Sciatic nerve (tissue), 1 donor: Measurements from ENCODE around the gene NEK8. TPM values are rescaled to one million over a fixed set of nuclear protein-coding genes. Genes with fewer than 3 reads are reported as not detected.

Experiments used
- total RNA-seq: library from RNA; stranded (reverse); fragmentation: NEBNext Ultra II Directional; extraction: Animal tissue kit (Norgen Biotek cat#: 25700); gene quantifications from one replicate; pipeline ENCODE4 v1.2.1, GENCODE V29; 2021
- donor health status: DM: no; HTN: no; CAD: no.

Gene NEK8
- total RNA-seq, 1 donor from 2014 or later: 3.4 TPM

Other genes with a start within 250 kb of the NEK8 start
- gene FOXN1, start 222.4 kb upstream of the NEK8 start, total RNA-seq: not detected
- 28.3 TPM for gene UNC119, start 176.2 kb upstream of the NEK8 start, total RNA-seq
- 40.4 TPM for gene PIGS, start 157.3 kb upstream of the NEK8 start, total RNA-seq
- gene ALDOC, start 151.9 kb upstream of the NEK8 start, total RNA-seq: 99.7 TPM
- 20.9 TPM for gene SPAG5, start 129.8 kb upstream of the NEK8 start, total RNA-seq
- gene RSKR, start 114.6 kb upstream of the NEK8 start, total RNA-seq: 14.4 TPM
- gene BLTP2, start 83.6 kb upstream of the NEK8 start, total RNA-seq: 115 TPM
- gene SDF2, start 66.9 kb upstream of the NEK8 start, total RNA-seq: 33.7 TPM
- gene SUPT6H, start 66.6 kb upstream of the NEK8 start, total RNA-seq: 70.7 TPM
- gene PROCA1, start 16.9 kb upstream of the NEK8 start, total RNA-seq: 7.6 TPM
- 81.3 TPM for gene RAB34, start 10.9 kb upstream of the NEK8 start, total RNA-seq
- 1,089 TPM for gene RPL23A, start 8.8 kb upstream of the NEK8 start, total RNA-seq
- 3.1 TPM for gene TLCD1, start 2.6 kb upstream of the NEK8 start, total RNA-seq
- gene TRAF4, start 15.2 kb downstream of the NEK8 start, total RNA-seq: 39.2 TPM
- gene FAM222B, start 114.0 kb downstream of the NEK8 start, total RNA-seq: 17.3 TPM
- gene ERAL1, start 126.2 kb downstream of the NEK8 start, total RNA-seq: 23.0 TPM
- gene FLOT2, start 168.9 kb downstream of the NEK8 start, total RNA-seq: 111 TPM
- gene DHRS13, start 174.3 kb downstream of the NEK8 start, total RNA-seq: 9.6 TPM
- 42.8 TPM for gene PHF12, start 222.7 kb downstream of the NEK8 start, total RNA-seq